SK-N-MC (cell line): Measurements from ENCODE around the gene ANAPC2.

Experiments
- EZH2 ChIP-seq: fragments of 200-600 bp; sonication (generic); IDR thresholded peaks from one replicate; pipeline ENCODE4 v1.6.1; 2017; ENCODE audit warnings: antibody characterized with exemption
- FOXP2 ChIP-seq: optimal IDR thresholded peaks from 2 replicates; pipeline ENCODE3; 2011; ENCODE audit warnings: mild to moderate bottlenecking, moderate library complexity; ENCODE audit not compliant: insufficient read depth; ENCODE audit errors: extremely low read length, control extremely low read depth
- POLR2AphosphoS5 ChIP-seq: IDR thresholded peaks from 2 replicates; pipeline ENCODE4 v1.6.1; 2012; ENCODE audit warnings: mild to moderate bottlenecking, low read depth, low read length, borderline replicate concordance

GRCh38 chr9:137140151-137141012, 48.0 kb downstream of the ANAPC2 start:
- TF ChIP-seq EZH2 (no peak), POLR2AphosphoS5 (no peak), FOXP2 (no peak)
